Measurements from ENCODE around the gene MIPEP. TPM values are rescaled to one million over a fixed set of nuclear protein-coding genes. Genes with fewer than 3 reads are reported as not detected.

Gene MIPEP
- total and polyA plus RNA-seq, 9 of the 15 experiments (the other 6 are each of a cell fraction or from before 2014, with no cell fraction given), result 1.7 to 19.3 (median 13.1) TPM

DNA sequence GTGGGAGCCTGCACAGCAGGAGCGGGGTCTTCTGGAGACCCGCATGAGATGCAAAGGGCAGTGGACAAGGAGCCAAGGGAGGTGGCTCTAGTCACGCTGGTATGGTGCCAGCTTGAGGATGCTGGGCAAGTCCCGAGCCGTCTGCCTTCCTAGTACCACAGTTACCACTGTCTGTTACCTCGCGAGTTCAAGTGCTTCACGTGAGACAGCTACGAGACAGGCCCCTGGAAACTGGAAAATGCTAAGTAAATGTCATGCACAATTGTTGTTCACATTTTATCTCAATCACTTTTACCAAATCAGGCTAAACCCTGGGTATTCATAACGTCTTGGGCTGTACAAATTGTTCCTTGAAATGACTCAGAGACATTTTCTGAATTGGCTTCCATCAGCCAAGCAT lies 163.3 kb downstream of the MIPEP start:
- no peak overlapping the region for H3K4me2 ChIP-seq (ENCODE audit: insufficient read depth, low read length)
- no peaks in the 10 kb centered on the region for H4K20me1 ChIP-seq (replicated peaks; ENCODE audit: control insufficient read depth, insufficient read depth, low read length)
- no peaks in the 10 kb centered on the region for H3K9me1 ChIP-seq (ENCODE audit: control insufficient read depth, insufficient read depth, low read length)
- no peak overlapping the region for H3K9ac ChIP-seq (ENCODE audit: insufficient read depth in 1 of 2, low read depth in 2 of 2, low read length in 2 of 2)
- DNase-seq (ENCODE audit: extremely low read depth in 1 of 4, low spot score in 3 of 4) (no peak), FAIRE-seq (no peak), ATAC-seq (no peak)
- no TSS peak for BruUV-seq (replicated peaks)
- intact Hi-C loops (cut with micrococcal nuclease) (no loop called here), in situ Hi-C loops (cut with MboI) (no loop called here)
- H3K36me3 ChIP-seq (ENCODE audit: control insufficient read depth, insufficient read depth, low read length), result no peaks in the 10 kb centered on the region
- no peaks in the 10 kb centered on the region for H3K79me2 ChIP-seq (ENCODE audit: control insufficient read depth, insufficient read depth, low read length)
- no peaks in the 10 kb centered on the region; a peak in 1 of 5 replicates for H3K4me1 ChIP-seq (replicated peaks in 1 of 2; ENCODE audit: control insufficient read depth in 2 of 2, insufficient read depth in 2 of 2, low read length in 2 of 2)
- H3K27ac ChIP-seq (ENCODE audit: extremely low read depth, low read depth, low read length), result no peak overlapping the region
- 49% methylated on average over 8 of the region's 10 CpGs for WGBS (ENCODE audit: insufficient coverage, low coverage, missing lambda C conversion rate)
- TF ChIP-seq GATAD2B (IDR thresholded peaks at IDR 0.05; ENCODE audit: borderline replicate concordance), result no peak
- no peak for TF ChIP-seq ZNF695 (CRISPR knock-in tag; IDR thresholded peaks at IDR 0.05)
- TF ChIP-seq SAFB (IDR thresholded peaks at IDR 0.05; ENCODE audit: borderline replicate concordance, low read depth, low read length), result no peak
- no peak overlapping the region for H3K4me3 ChIP-seq
- H2AFZ ChIP-seq (ENCODE audit: low read depth, low read length), result no peak overlapping the region
- H3K9me3 ChIP-seq (replicated peaks; ENCODE audit: control insufficient read depth, insufficient read depth, low read depth, low read length), result no peaks in the 10 kb centered on the region
- ChIA-PET CTCF (ENCODE audit: low intra/inter-chr PET ratio) (no interaction called here), POLR2A (no interaction called here)
- H3K27me3 ChIP-seq (ENCODE audit: control insufficient read depth in 2 of 2, insufficient read depth in 2 of 2, low read length in 2 of 2), result no peaks in the 10 kb centered on the region

DNA sequence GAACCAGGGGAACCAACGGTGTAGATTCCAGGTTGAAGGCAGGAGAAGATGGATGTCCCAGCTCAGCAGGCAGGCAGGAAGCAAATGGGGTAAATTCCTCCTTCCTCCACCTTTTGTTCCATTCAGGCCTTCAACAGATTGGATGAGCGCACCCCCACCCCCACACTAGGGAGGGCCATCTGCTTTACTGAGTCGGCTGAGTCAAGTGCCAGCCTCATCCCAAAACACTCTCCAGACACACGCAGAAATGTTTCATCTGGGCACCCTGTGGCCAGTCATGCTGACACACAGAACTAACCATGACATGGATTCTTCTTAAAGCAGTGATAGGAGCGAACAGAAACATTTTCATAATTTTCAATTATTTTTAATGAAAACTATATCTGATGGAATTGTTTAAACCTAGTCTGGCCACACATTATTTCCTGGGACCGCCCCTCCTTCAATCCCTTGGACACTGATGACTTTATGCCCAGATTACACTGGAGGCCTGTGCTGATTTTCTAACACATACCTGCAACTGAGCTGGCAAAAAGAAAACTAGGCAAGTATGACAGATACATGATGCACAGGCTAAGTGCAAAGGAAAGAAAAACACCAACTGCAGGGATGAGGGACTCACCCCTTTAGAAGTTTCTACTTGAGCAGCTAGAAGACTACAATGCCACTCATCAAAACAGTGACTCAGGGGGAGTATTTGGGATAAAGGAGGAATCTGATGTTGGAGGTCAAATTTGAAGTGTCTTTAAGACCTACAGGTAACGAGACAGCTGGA lies 164.8 kb downstream of the MIPEP start:
- H3K4me2 ChIP-seq (ENCODE audit: insufficient read depth, low read length), result no peak overlapping the region
- H3K27me3 ChIP-seq (ENCODE audit: control insufficient read depth in 2 of 2, insufficient read depth in 2 of 2, low read length in 2 of 2), result no peaks in the 10 kb centered on the region
- no peak for TF ChIP-seq ZNF696 (CRISPR knock-in tag; conservative IDR thresholded peaks at IDR 0.05)
- TF ChIP-seq, protein P1, sequence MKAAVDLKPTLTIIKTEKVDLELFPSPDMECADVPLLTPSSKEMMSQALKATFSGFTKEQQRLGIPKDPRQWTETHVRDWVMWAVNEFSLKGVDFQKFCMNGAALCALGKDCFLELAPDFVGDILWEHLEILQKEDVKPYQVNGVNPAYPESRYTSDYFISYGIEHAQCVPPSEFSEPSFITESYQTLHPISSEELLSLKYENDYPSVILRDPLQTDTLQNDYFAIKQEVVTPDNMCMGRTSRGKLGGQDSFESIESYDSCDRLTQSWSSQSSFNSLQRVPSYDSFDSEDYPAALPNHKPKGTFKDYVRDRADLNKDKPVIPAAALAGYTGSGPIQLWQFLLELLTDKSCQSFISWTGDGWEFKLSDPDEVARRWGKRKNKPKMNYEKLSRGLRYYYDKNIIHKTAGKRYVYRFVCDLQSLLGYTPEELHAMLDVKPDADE (conservative IDR thresholded peaks at IDR 0.05; ENCODE audit: control insufficient read depth, low read depth, low read length), result no peak
- no TSS peak for BruUV-seq (replicated peaks)
- H2AFZ ChIP-seq (ENCODE audit: low read depth, low read length), result no peak overlapping the region
- ChIA-PET POLR2A (no interaction called here), CTCF (ENCODE audit: low intra/inter-chr PET ratio) (no interaction called here)
- H3K4me3 ChIP-seq, result no peak overlapping the region
- no peak overlapping the region for H3K9ac ChIP-seq (ENCODE audit: insufficient read depth in 1 of 2, low read depth in 2 of 2, low read length in 2 of 2)
- intact Hi-C loops (cut with micrococcal nuclease), result no loop called here
- no peaks in the 10 kb centered on the region for H3K79me2 ChIP-seq (ENCODE audit: control insufficient read depth, insufficient read depth, low read length)
- in situ Hi-C loops (cut with MboI), result no loop called here
- H3K4me1 ChIP-seq (replicated peaks in 1 of 2; ENCODE audit: control insufficient read depth in 2 of 2, insufficient read depth in 2 of 2, low read length in 2 of 2), result no peaks in the 10 kb centered on the region; a peak in 1 of 5 replicates
- H3K9me3 ChIP-seq (replicated peaks; ENCODE audit: control insufficient read depth, insufficient read depth, low read depth, low read length), result no peaks in the 10 kb centered on the region
- WGBS (ENCODE audit: insufficient coverage, low coverage, missing lambda C conversion rate), result 21% methylated on average over 7 of the region's 7 CpGs
- DNase-seq (ENCODE audit: extremely low read depth in 1 of 4, low spot score in 3 of 4) (no peak), ATAC-seq (no peak), FAIRE-seq (no peak)
- no peak overlapping the region for H3K27ac ChIP-seq (ENCODE audit: extremely low read depth, low read depth, low read length)
- no peaks in the 10 kb centered on the region for H3K9me1 ChIP-seq (ENCODE audit: control insufficient read depth, insufficient read depth, low read length)
- H4K20me1 ChIP-seq (replicated peaks; ENCODE audit: control insufficient read depth, insufficient read depth, low read length), result no peaks in the 10 kb centered on the region
- no peaks in the 10 kb centered on the region for H3K36me3 ChIP-seq (ENCODE audit: control insufficient read depth, insufficient read depth, low read length)

Data from K562 (cell line).